SHP77 treated with DMSO at 0.1 percent for 48 hours (cell line): ENCODE results near the gene ZNF680.
"Not testable (repeated sequence)": the region's sequence is repeated elsewhere in the genome, so short reads cannot be mapped to it uniquely, and the experiment has no call there.

Experiments used
- DNase-seq: peaks from one replicate; lab custom pipeline; 2025; lab: John Stamatoyannopoulos, UW

The ZNF680 gene

GRCh38 chr7:64562626-64563278 lies at the start of gene ZNF680:
TSS of gene ZNF680 (minus strand) at chr7:64563071. CDS start at chr7:64562954, 117 bp downstream.
- peak; percentile 94 for DNase-seq

GRCh38 chr7:64612452-64612851 lies 49.6 kb upstream of the ZNF680 start:
- no peak for DNase-seq

GRCh38 chr7:64611717-64612116 lies 48.8 kb upstream of the ZNF680 start:
- no peak for DNase-seq

GRCh38 chr7:64610997-64611396 lies 48.1 kb upstream of the ZNF680 start:
- DNase-seq, result no peak

- no peak for DNase-seq
These were observed 45.4 kb upstream of the ZNF680 start for GRCh38 chr7:64608116-64608910.

- no peak for DNase-seq
These were observed 43.5 kb upstream of the ZNF680 start for GRCh38 chr7:64606385-64606784.

- DNase-seq, result no peak
These were observed 40.4 kb upstream of the ZNF680 start for GRCh38 chr7:64603271-64603670.

GRCh38 chr7:64602518-64602917 lies 39.6 kb upstream of the ZNF680 start:
- DNase-seq, result no peak

GRCh38 chr7:64602086-64602485 lies 39.2 kb upstream of the ZNF680 start:
- no peak for DNase-seq

GRCh38 chr7:64599359-64599758 lies 36.5 kb upstream of the ZNF680 start:
- DNase-seq, result no peak

- no peak for DNase-seq
These were observed 28.1 kb upstream of the ZNF680 start for GRCh38 chr7:64590971-64591370.

GRCh38 chr7:64581926-64582894 lies 19.3 kb upstream of the ZNF680 start:
- no peak for DNase-seq

- no peak for DNase-seq
These were observed 18.5 kb upstream of the ZNF680 start for GRCh38 chr7:64581391-64581790.

GRCh38 chr7:64574540-64575099 lies 11.7 kb upstream of the ZNF680 start:
- no peak for DNase-seq

GRCh38 chr7:64570284-64570605 lies 7.4 kb upstream of the ZNF680 start:
- not testable (repeated sequence) for DNase-seq

GRCh38 chr7:64569372-64570283 lies 6.8 kb upstream of the ZNF680 start:
- not testable (repeated sequence) for DNase-seq

- no peak for DNase-seq
These were observed 630 bp downstream of the ZNF680 start for GRCh38 chr7:64562256-64562625.

GRCh38 chr7:64559206-64559605 lies 3.7 kb downstream of the ZNF680 start:
- DNase-seq, result no peak

GRCh38 chr7:64558781-64559180 lies 4.1 kb downstream of the ZNF680 start:
- DNase-seq, result no peak

GRCh38 chr7:64558323-64558705 lies 4.6 kb downstream of the ZNF680 start:
- DNase-seq, result no peak
